OCI-LY1 (cell line): Measurements from ENCODE around the gene FAM228B.

Experiments
- H2AFZ ChIP-seq: fragments of 200-600 bp; sonication (generic), shearing (Covaris generic); 2 replicates; pipeline ENCODE4 v1.6.0; 2014; ENCODE audit warnings: antibody characterized with exemption, mild to moderate bottlenecking, low read length
- H3F3A ChIP-seq: fragments of 200-600 bp; sonication (generic), shearing (Covaris generic); 2 replicates; pipeline ENCODE4 v1.6.0; 2014; ENCODE audit warnings: mild to moderate bottlenecking, antibody characterized with exemption, low read length, moderate library complexity; ENCODE audit not compliant: insufficient read depth
- H3K27ac ChIP-seq: fragments of 200-600 bp; sonication (generic); 2 replicates; pipeline ENCODE4 v1.5.1; 2014; ENCODE audit warnings: low read length, mixed run types, mild to moderate bottlenecking, low read depth; ENCODE audit not compliant: poor library complexity, severe bottlenecking
- H3K27me3 ChIP-seq: fragments of 200-600 bp; sonication (generic); 2 replicates; pipeline ENCODE4 v1.6.0; 2014; ENCODE audit warnings: antibody characterized with exemption, mild to moderate bottlenecking, low read length, moderate library complexity; ENCODE audit not compliant: insufficient read depth
- H3K36me3 ChIP-seq: fragments of 200-600 bp; sonication (generic); 2 replicates; pipeline ENCODE4 v1.6.1; 2014; ENCODE audit warnings: mild to moderate bottlenecking, antibody characterized with exemption, low read length, moderate library complexity, mixed read lengths; ENCODE audit not compliant: insufficient read depth
- H3K4me1 ChIP-seq: fragments of 200-600 bp; sonication (generic); 2 replicates; pipeline ENCODE4 v1.5.1; 2014; ENCODE audit warnings: mild to moderate bottlenecking, low read length, moderate library complexity; ENCODE audit not compliant: insufficient read depth, severe bottlenecking
- H3K4me2 ChIP-seq: fragments of 200-600 bp; sonication (generic), shearing (Covaris generic); 2 replicates; pipeline ENCODE4 v1.6.1; 2014; ENCODE audit warnings: low read length
- H3K4me3 ChIP-seq: fragments of 200-600 bp; sonication (generic); 2 replicates; pipeline ENCODE4 v1.5.1; 2014; ENCODE audit warnings: low read length, low read depth, mild to moderate bottlenecking, mixed read lengths; ENCODE audit not compliant: poor library complexity, severe bottlenecking
- H3K79me2 ChIP-seq: fragments of 200-600 bp; shearing (Covaris generic); 2 replicates; pipeline ENCODE4 v1.6.1; 2016; ENCODE audit warnings: mixed run types, low read length, mixed read lengths; ENCODE audit not compliant: insufficient read depth
- H3K9ac ChIP-seq: fragments of 200-600 bp; sonication (generic), shearing (Covaris generic); 2 replicates; pipeline ENCODE4 v1.6.1; 2014; ENCODE audit warnings: mild to moderate bottlenecking, low read length, mixed read lengths
- H3K9me2 ChIP-seq: fragments of 200-600 bp; sonication (generic), shearing (Covaris generic); 2 replicates; pipeline ENCODE4 v1.6.1; 2014; ENCODE audit warnings: low read depth, mild to moderate bottlenecking, low read length, mixed read lengths
- H3K9me3 ChIP-seq: fragments of 200-600 bp; shearing (Covaris generic); 2 replicates; pipeline ENCODE4 v1.6.1; 2014; ENCODE audit warnings: low read length, mixed read lengths
- H4K20me1 ChIP-seq: fragments of 200-600 bp; sonication (generic), shearing (Covaris generic); 2 replicates; pipeline ENCODE4 v1.6.0; 2016; ENCODE audit warnings: mild to moderate bottlenecking, low read length; ENCODE audit not compliant: insufficient read depth
- EZH2 ChIP-seq: fragments of 200-600 bp; sonication (generic), shearing (Covaris generic); IDR thresholded peaks from 2 replicates; pipeline ENCODE4 v1.8.0; 2017; ENCODE audit warnings: borderline replicate concordance, mixed run types, mild to moderate bottlenecking, antibody characterized with exemption, low read length, moderate library complexity, mixed read lengths
- TF ChIP-seq, protein P1 (sequence below): fragments of 200-600 bp; sonication (generic), shearing (Covaris generic); IDR thresholded peaks from 2 replicates; pipeline ENCODE4 v1.5.1; 2017; ENCODE audit warnings: mild to moderate bottlenecking, antibody characterized with exemption, low read length, moderate library complexity, mixed read lengths

Gene FAM228B

DNA sequence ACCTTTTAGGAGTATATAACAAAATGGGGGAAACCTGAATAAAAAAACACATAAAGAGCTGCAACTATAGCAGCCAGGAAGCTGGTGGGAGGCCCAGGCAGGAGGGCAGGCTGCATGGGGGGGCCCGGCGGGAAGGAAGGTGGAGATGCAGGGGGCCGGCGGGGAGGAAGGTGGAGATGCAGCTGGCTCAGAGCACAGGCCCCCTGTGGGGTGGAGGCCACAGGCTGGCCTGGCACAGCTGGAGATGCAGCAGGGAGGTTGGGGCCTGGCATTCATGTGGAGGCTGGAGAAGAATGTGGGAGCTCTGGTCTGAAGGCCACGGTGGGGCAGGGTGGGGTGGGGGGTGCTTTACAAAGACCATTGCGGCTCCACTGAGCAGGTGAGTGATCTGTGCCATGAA is 83.0 kb downstream of the FAM228B start:
- Histone ChIP-seq H3K9ac (no peak overlapping the region), H3K27ac (no peak overlapping the region), H2AFZ (no peak overlapping the region), H3K79me2 (no peaks in the 10 kb centered on the region), H3K36me3 (peaks cover 70% of the 10 kb centered on the region), H3F3A (no peaks in the 10 kb centered on the region), H3K9me3 (no peaks in the 10 kb centered on the region), H3K9me2 (no peaks in the 10 kb centered on the region), H3K4me3 (no peak overlapping the region), H3K4me1 (no peaks in the 10 kb centered on the region), H3K27me3 (no peaks in the 10 kb centered on the region), H4K20me1 (no peaks in the 10 kb centered on the region), H3K4me2 (no peak overlapping the region)
- TF ChIP-seq EZH2 = no peak

- Histone ChIP-seq H3K9me3 (no peaks in the 10 kb centered on the region), H3K36me3 (peaks cover 74% of the 10 kb centered on the region), H3K9ac (no peak overlapping the region), H3K4me2 (no peak overlapping the region), H3K4me3 (no peak overlapping the region), H3K27ac (no peak overlapping the region), H3K27me3 (no peaks in the 10 kb centered on the region), H3F3A (no peaks in the 10 kb centered on the region), H3K4me1 (no peaks in the 10 kb centered on the region), H2AFZ (no peak overlapping the region), H3K9me2 (no peaks in the 10 kb centered on the region), H3K79me2 (no peaks in the 10 kb centered on the region), H4K20me1 (no peaks in the 10 kb centered on the region)
- TF ChIP-seq EZH2 = no peak
- TF ChIP-seq, protein P1, sequence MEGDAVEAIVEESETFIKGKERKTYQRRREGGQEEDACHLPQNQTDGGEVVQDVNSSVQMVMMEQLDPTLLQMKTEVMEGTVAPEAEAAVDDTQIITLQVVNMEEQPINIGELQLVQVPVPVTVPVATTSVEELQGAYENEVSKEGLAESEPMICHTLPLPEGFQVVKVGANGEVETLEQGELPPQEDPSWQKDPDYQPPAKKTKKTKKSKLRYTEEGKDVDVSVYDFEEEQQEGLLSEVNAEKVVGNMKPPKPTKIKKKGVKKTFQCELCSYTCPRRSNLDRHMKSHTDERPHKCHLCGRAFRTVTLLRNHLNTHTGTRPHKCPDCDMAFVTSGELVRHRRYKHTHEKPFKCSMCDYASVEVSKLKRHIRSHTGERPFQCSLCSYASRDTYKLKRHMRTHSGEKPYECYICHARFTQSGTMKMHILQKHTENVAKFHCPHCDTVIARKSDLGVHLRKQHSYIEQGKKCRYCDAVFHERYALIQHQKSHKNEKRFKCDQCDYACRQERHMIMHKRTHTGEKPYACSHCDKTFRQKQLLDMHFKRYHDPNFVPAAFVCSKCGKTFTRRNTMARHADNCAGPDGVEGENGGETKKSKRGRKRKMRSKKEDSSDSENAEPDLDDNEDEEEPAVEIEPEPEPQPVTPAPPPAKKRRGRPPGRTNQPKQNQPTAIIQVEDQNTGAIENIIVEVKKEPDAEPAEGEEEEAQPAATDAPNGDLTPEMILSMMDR = no peak
These were observed 83.4 kb downstream of the FAM228B start for GRCh38 chr2:24206714-24207113.

DNA sequence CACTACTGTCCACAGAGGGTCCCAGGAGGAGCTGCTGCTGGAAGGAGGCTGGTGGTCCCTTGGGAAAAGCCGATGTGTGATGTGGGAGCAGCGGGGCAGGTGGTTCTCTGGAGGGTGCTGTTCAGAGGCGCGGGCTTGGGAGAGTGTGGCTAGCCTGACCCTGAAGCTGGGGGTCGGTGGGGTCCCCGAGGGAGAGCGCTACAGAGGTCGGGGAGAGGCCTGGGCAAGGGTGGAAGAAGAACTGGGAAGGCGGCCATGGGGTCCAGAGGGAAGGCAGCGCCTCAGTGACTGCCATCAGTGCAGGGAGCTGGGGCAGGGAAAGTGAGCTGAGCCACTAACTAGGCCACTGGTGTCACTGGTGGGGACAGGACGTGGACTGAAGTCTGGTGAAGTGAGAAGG is 84.1 kb downstream of the FAM228B start:
- Histone ChIP-seq H3K9me3 (no peaks in the 10 kb centered on the region), H3K27ac (no peak overlapping the region), H3K4me2 (no peak overlapping the region), H3K4me1 (no peaks in the 10 kb centered on the region), H3K27me3 (no peaks in the 10 kb centered on the region), H2AFZ (no peak overlapping the region), H3K79me2 (no peaks in the 10 kb centered on the region), H4K20me1 (no peaks in the 10 kb centered on the region), H3F3A (no peaks in the 10 kb centered on the region), H3K36me3 (peaks cover 80% of the 10 kb centered on the region), H3K9me2 (no peaks in the 10 kb centered on the region), H3K4me3 (no peak overlapping the region), H3K9ac (no peak overlapping the region)
- TF ChIP-seq EZH2 = no peak
- TF ChIP-seq, protein P1 = no peak

DNA sequence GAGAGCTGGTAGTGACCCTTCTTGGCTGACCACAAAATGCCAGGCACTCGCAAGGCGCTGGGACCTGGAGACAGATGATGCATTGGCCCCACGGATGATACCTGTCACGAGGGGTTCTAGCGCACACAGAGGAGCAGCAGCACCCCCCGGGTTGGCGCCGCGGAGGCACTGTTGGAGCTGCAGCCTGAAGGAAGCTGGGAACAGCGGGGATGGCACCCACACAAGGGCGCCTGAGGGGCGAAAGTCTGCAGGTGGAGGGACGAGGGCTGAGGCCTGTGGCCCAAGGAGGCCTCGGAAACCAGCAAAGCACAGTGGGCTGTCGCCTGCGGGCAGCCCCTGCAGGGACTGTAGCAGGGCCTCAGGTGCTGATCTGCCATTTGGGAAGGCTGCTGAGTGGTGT is 85.2 kb downstream of the FAM228B start:
- H4K20me1 ChIP-seq = no peaks in the 10 kb centered on the region
- no peaks in the 10 kb centered on the region for H3K4me1 ChIP-seq
- no peak overlapping the region for H3K27ac ChIP-seq
- no peaks in the 10 kb centered on the region for H3K9me2 ChIP-seq
- H3K27me3 ChIP-seq = no peaks in the 10 kb centered on the region
- H3K79me2 ChIP-seq = no peaks in the 10 kb centered on the region
- H3F3A ChIP-seq = no peaks in the 10 kb centered on the region
- TF ChIP-seq EZH2 = no peak
- TF ChIP-seq, protein P1 = no peak
- H3K4me2 ChIP-seq = no peak overlapping the region
- no peak overlapping the region for H3K4me3 ChIP-seq
- no peaks in the 10 kb centered on the region for H3K9me3 ChIP-seq
- H2AFZ ChIP-seq = no peak overlapping the region
- H3K36me3 ChIP-seq = peaks cover 83% of the 10 kb centered on the region
- no peak overlapping the region for H3K9ac ChIP-seq
